Brain microvascular endothelial cell (primary cell): ENCODE results near the gene TTC39C.

Source experiments
- DNase-seq: peaks from one replicate; pipeline ENCODE4 v3.0.0-alpha.2; 2020
- H3K27ac ChIP-seq: fragments of 250-450 bp; sonication (Bioruptor Pico); 2 replicates; pipeline ENCODE4 v1.5.1; 2020; ENCODE audit warnings: mild to moderate bottlenecking, moderate library complexity
- H3K27me3 ChIP-seq: fragments of 250-450 bp; sonication (Bioruptor Pico); replicated peaks from 2 replicates; pipeline ENCODE4 v1.5.1; 2020; ENCODE audit warnings: mild to moderate bottlenecking
- H3K36me3 ChIP-seq: fragments of 250-450 bp; sonication (Bioruptor Pico); replicated peaks from 2 replicates; pipeline ENCODE4 v1.5.1; 2020; ENCODE audit warnings: mild to moderate bottlenecking
- H3K4me3 ChIP-seq: 2 replicates; pipeline ENCODE4 v1.5.1; 2011; ENCODE audit warnings: low read depth, mild to moderate bottlenecking, control low read depth, low read length, moderate library complexity
- CTCF ChIP-seq: IDR thresholded peaks from 2 replicates; pipeline ENCODE4 v1.5.1; 2011; ENCODE audit warnings: low read depth, mild to moderate bottlenecking, moderate library complexity, low read length, control low read depth, inconsistent platforms; ENCODE audit errors: missing control alignments
- in situ Hi-C: cut with HindIII; loops from 2 replicates; pipeline ENCODE4 v1.10.0; 2017; ENCODE audit warnings: low sequenced_read_pairs, low pct_ligation_motif_present

Gene TTC39C

GRCh38 chr18:23977719-23978483, 36.7 kb upstream of the TTC39C start:
- DNase-seq: no peak
- no peak overlapping the region for H3K4me3 ChIP-seq
- in situ Hi-C loops: no loop called here
- H3K27me3 ChIP-seq: no peaks in the 10 kb centered on the region
- no peak overlapping the region for H3K27ac ChIP-seq
- TF ChIP-seq CTCF: no peak
- H3K36me3 ChIP-seq: no peaks in the 10 kb centered on the region

GRCh38 chr18:23981369-23981980, 33.1 kb upstream of the TTC39C start:
- in situ Hi-C loops: no loop called here
- Histone ChIP-seq H3K36me3 (no peaks in the 10 kb centered on the region), H3K4me3 (no peak overlapping the region), H3K27ac (no peak overlapping the region), H3K27me3 (no peaks in the 10 kb centered on the region)
- TF ChIP-seq CTCF: no peak
- no peak for DNase-seq

DNA sequence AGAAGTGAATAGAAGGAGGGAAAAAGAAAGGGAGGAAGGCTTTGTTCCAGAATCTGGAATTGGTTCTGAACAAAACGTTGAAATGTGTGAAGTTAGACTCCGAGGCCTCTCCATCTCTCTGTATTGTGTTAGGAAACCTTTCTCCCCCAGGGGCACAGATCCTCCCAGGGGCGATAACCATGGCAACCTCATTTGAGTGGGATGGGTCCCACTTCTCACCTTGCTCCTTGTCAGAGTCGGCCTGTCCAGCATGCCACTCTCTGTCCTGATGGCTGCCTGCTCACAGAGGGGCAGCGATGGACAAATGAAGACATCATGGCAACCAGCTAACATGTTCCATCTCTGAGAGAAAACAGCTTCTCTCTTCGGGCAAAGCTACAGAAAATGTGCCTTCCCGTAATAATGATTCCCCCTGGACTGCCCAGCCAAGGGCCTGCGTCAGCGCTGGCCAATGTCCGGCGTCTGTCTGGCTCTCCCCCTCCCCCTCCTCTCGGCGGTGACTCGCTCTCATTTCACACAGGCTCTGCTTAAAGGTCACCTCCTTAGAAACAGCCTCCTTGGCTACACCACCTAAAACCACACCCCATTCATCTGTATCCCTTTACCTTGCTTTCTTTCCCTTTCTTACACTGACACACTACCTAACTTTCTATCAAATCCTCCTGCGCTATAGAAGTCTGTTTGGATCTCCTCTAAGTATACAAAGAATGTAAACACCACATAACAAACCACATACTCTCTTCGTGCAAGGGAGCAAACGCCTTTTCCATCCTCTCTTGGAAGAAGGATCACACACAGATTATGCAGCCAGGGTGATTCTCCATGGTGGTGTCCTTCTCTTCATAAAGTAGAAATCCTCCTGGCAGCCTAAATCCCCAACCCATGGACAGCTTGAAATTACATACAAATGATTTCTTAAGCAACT, 32.1 kb upstream of the TTC39C start:
- peak; percentile 59 for DNase-seq
- no peak for TF ChIP-seq CTCF
- H3K27me3 ChIP-seq: no peaks in the 10 kb centered on the region
- in situ Hi-C loops: no loop called here
- H3K27ac ChIP-seq: no peak overlapping the region
- no peaks in the 10 kb centered on the region for H3K36me3 ChIP-seq
- H3K4me3 ChIP-seq: no peak overlapping the region

DNA sequence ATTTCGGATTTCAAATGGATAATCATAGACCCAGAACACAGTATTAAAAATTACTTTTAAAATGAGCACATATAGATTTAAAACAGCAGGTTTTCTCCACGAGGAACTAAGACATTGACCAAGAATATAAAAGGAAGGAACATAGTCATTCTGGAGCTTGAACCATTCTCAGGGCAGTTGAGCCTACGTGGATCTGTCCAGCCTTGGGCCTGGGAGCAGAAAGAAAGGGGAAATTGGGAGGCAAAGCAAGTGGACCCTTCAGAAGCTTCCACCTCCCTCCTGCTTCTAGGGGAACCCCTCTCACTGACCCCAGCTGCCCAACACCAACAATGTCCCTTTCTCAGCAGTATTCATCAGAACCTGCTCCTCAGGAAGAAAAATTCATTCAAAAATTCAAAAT, 31.4 kb upstream of the TTC39C start:
- no peak for TF ChIP-seq CTCF
- no peaks in the 10 kb centered on the region for H3K36me3 ChIP-seq
- H3K27me3 ChIP-seq: no peaks in the 10 kb centered on the region
- in situ Hi-C loops: no loop called here
- no peak for DNase-seq
- no peak overlapping the region for H3K27ac ChIP-seq
- no peak overlapping the region for H3K4me3 ChIP-seq

DNA sequence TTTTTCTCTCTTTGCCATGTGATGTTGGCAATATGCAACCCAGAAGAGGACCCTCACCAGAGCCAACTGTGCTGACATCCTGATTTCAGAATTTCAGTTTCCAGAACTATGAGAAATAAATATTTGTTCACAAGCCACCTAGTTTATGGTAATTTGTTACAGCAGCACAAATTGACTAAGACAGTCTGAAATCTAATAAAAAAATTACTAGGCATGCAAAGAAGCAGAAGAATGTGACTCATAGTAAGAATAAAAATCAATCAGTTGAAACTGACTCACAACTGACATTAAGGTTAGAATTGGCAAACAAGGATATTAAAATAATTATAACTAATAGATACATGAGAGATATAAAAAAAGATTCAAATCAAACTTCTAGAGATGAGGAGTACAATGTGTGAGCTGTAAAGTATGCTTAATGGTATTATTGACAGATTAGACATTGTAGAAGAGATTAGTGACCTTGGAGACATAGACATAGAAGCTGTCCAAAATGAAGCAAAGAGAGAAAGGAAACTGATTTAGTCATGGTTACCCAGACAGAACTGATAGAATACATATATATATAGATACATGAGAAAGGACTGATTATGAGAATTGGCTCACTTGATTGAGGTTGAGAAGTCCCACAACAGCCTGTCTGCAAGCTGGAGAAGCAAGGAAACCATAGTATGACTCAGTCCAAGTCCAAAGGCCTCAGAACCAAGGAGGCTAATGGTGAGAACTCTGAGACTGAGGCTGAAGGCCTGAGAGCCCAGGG, 27.8 kb upstream of the TTC39C start:
- no peak for TF ChIP-seq CTCF
- Histone ChIP-seq H3K36me3 (no peaks in the 10 kb centered on the region), H3K27ac (no peak overlapping the region), H3K27me3 (no peaks in the 10 kb centered on the region), H3K4me3 (no peak overlapping the region)
- in situ Hi-C loops: no loop called here
- DNase-seq: no peak
